ENCODE data around the gene UBL5.
"Not testable (repeated sequence)": the region's sequence is repeated elsewhere in the genome, so short reads cannot be mapped to it uniquely, and the experiment has no call there.

UBL5 gene

GRCh38 chr19:9819596-9819909 is 8.2 kb upstream of the UBL5 start:
- no peak for DNase-seq (ENCODE audit: extremely low read depth, low read depth)
- no peak for TF ChIP-seq CTCF (IDR thresholded peaks at IDR 0.05; ENCODE audit: low read depth, low read length)

- not testable (repeated sequence) for DNase-seq (ENCODE audit: extremely low read depth, low read depth)
Observed at GRCh38 chr19:9820034-9820433, 7.7 kb upstream of the UBL5 start.

- no peak for TF ChIP-seq CTCF (IDR thresholded peaks at IDR 0.05; ENCODE audit: low read depth, low read length)
- no peak for DNase-seq (ENCODE audit: extremely low read depth, low read depth)
Observed at GRCh38 chr19:9823816-9824215, 3.9 kb upstream of the UBL5 start.

GRCh38 chr19:9828551-9829063 is 889 bp downstream of the UBL5 start:
- no peak for TF ChIP-seq CTCF (IDR thresholded peaks at IDR 0.05; ENCODE audit: low read depth, low read length)
- DNase-seq (ENCODE audit: extremely low read depth, low read depth): no peak

- DNase-seq (ENCODE audit: extremely low read depth, low read depth): no peak
- no peak for TF ChIP-seq CTCF (IDR thresholded peaks at IDR 0.05; ENCODE audit: low read depth, low read length)
Observed at GRCh38 chr19:9834307-9834725, 6.6 kb downstream of the UBL5 start.

GRCh38 chr19:9834726-9835506 is 7.2 kb downstream of the UBL5 start, which contains the start of gene PIN1:
PIN1 (plus strand) TSS chr19:9835318; CDS start chr19:9835345, 27 bp downstream.
- DNase-seq (ENCODE audit: extremely low read depth, low read depth): peak; percentile 95
- peak; percentile 27 for TF ChIP-seq CTCF (IDR thresholded peaks at IDR 0.05; ENCODE audit: low read depth, low read length)

- DNase-seq (ENCODE audit: extremely low read depth, low read depth): no peak
- no peak for TF ChIP-seq CTCF (IDR thresholded peaks at IDR 0.05; ENCODE audit: low read depth, low read length)
Observed at GRCh38 chr19:9835507-9835949, 7.8 kb downstream of the UBL5 start.

- no peak for DNase-seq (ENCODE audit: extremely low read depth, low read depth)
- TF ChIP-seq CTCF (IDR thresholded peaks at IDR 0.05; ENCODE audit: low read depth, low read length): no peak
Observed at GRCh38 chr19:9836021-9836420, 8.3 kb downstream of the UBL5 start.
